Measurements from ENCODE around the gene INTS3.
A peak's percentile ranks its signal among the peaks of the same experiment; 100 is the strongest.

Gene INTS3

GRCh38 chr1:153727463-153728304, at the start of gene INTS3:
TSS of gene INTS3 (plus strand) at chr1:153728050. CDS start at chr1:153728635, 585 bp downstream.
- TF ChIP-seq CTCF (conservative IDR thresholded peaks at IDR 0.05; ENCODE audit: low read depth) = no peak
- peak; percentile 100 for DNase-seq (ENCODE audit: low spot score)
- ChIA-PET POLR2A (ENCODE audit: low non-redundant PET) (interaction anchor here (0.6 to 0.8 kb wide), 2 partner anchors 10 to 187 kb away, joined by 3 read pairs; no protein-coding TSS in a partner anchor), CTCF (no interaction called here)
- peak within 1 kb of the TSS; percentile 87 for H3K27ac ChIP-seq

- DNase-seq (ENCODE audit: low spot score) = no peak
- TF ChIP-seq CTCF (conservative IDR thresholded peaks at IDR 0.05; ENCODE audit: low read depth) = no peak
- H3K27ac ChIP-seq = peak within 1 kb of the TSS; percentile 16; the same call in 1 of the 2 replicates
- POLR2A ChIA-PET (ENCODE audit: low non-redundant PET) = no interaction called here
- CTCF ChIA-PET = interaction anchor here (0.6 to 1.9 kb wide), 9 partner anchors 9 to 428 kb away, joined by 3 to 11 read pairs (median 4); no protein-coding TSS in a partner anchor
Observed at GRCh38 chr1:153678519-153679336, 49.1 kb upstream of the INTS3 start, which contains the start of gene NPR1. TSS of gene NPR1 (plus strand) at chr1:153678688. CDS start at chr1:153679109, 421 bp downstream.

GRCh38 chr1:153679337-153680119, 48.3 kb upstream of the INTS3 start:
- ChIA-PET POLR2A (ENCODE audit: low non-redundant PET) (no interaction called here), CTCF (interaction anchor here (0.6 to 1.9 kb wide), 8 partner anchors 29 to 427 kb away, joined by 3 to 11 read pairs (median 3); no protein-coding TSS in a partner anchor)
- H3K27ac ChIP-seq = no peak overlapping the region
- DNase-seq (ENCODE audit: low spot score) = no peak
- peak; percentile 28; the same call in 1 of the 2 replicates for TF ChIP-seq CTCF (conservative IDR thresholded peaks at IDR 0.05; ENCODE audit: low read depth)

- no peak overlapping the region for H3K27ac ChIP-seq
Observed at GRCh38 chr1:153680120-153680403, 47.8 kb upstream of the INTS3 start.

GRCh38 chr1:153682730-153683129, 45.1 kb upstream of the INTS3 start:
- POLR2A ChIA-PET (ENCODE audit: low non-redundant PET) = no interaction called here
- no peak for DNase-seq (ENCODE audit: low spot score)
- no peak for TF ChIP-seq CTCF (conservative IDR thresholded peaks at IDR 0.05; ENCODE audit: low read depth)
- no peak overlapping the region for H3K27ac ChIP-seq
- CTCF ChIA-PET = no interaction called here

More at GRCh38 chr1:153680120-153680403, 47.8 kb upstream of the INTS3 start:
- POLR2A ChIA-PET (ENCODE audit: low non-redundant PET) = no interaction called here
- DNase-seq (ENCODE audit: low spot score) = no peak
- CTCF ChIA-PET = interaction anchor here (0.6 to 0.7 kb wide), 5 partner anchors 25 to 360 kb away, joined by 3 to 4 read pairs (median 4); no protein-coding TSS in a partner anchor
- TF ChIP-seq CTCF (conservative IDR thresholded peaks at IDR 0.05; ENCODE audit: low read depth) = no peak

- no peak for TF ChIP-seq CTCF (conservative IDR thresholded peaks at IDR 0.05; ENCODE audit: low read depth)
- ChIA-PET POLR2A (ENCODE audit: low non-redundant PET) (no interaction called here), CTCF (no interaction called here)
- H3K27ac ChIP-seq = no peak overlapping the region
- no peak for DNase-seq (ENCODE audit: low spot score)
Observed at GRCh38 chr1:153683854-153684253, 44.0 kb upstream of the INTS3 start.
